CD4-positive, CD25-positive, alpha-beta regulatory T cell (primary cell): Measurements from ENCODE around the gene PCDHB7. TPM values are rescaled to one million over a fixed set of nuclear protein-coding genes. Genes with fewer than 3 reads are reported as not detected.
"Not testable (repeated sequence)": the region's sequence is repeated elsewhere in the genome, so short reads cannot be mapped to it uniquely, and the experiment has no call there.

ENCODE experiments used
- ATAC-seq, 2 donors: fragments of 150-1000 bp; cut with Tn5 transposase; one replicate each; pipeline ENCODE4 v1.10.0; 2021; ENCODE audit warnings: low read depth in 2 of 2, moderate number of reproducible peaks in 2 of 2, moderate library complexity in 1 of 2
- DNase-seq, 3 donors: peaks; one replicate each; pipeline versions ENCODE4 v3.0.0 to v3.0.0-alpha.2; 2012 to 2022; ENCODE audit warnings: mixed read lengths in 1 of 3
- H3K27ac ChIP-seq: one replicate; pipeline ENCODE4 v1.7.0; 2013; ENCODE audit warnings: mild to moderate bottlenecking, low read length; ENCODE audit not compliant: insufficient read depth, poor library complexity, severe bottlenecking
- H3K27me3 ChIP-seq: one replicate; pipeline ENCODE4 v1.7.0; 2013; ENCODE audit warnings: low read length; ENCODE audit not compliant: control insufficient read depth, insufficient read depth
- H3K36me3 ChIP-seq: one replicate; pipeline ENCODE4 v1.7.0; 2013; ENCODE audit warnings: mild to moderate bottlenecking, low read length, moderate library complexity; ENCODE audit not compliant: control insufficient read depth, insufficient read depth
- H3K4me1 ChIP-seq: 2 replicates; pipeline ENCODE4 v1.7.0; 2013; ENCODE audit warnings: mild to moderate bottlenecking, low read length; ENCODE audit not compliant: insufficient read depth, control insufficient read depth, poor library complexity, severe bottlenecking
- H3K4me3 ChIP-seq: one replicate; pipeline ENCODE4 v1.7.0; 2013; ENCODE audit warnings: low read depth, mild to moderate bottlenecking, low read length, moderate library complexity
- H3K9me3 ChIP-seq, 2 experiments: 1 replicate in 1 of 2; 2 replicates in 1 of 2; pipeline ENCODE4 v1.7.0; 2013; ENCODE audit warnings: low read length in 2 of 2, mild to moderate bottlenecking in 1 of 2, moderate library complexity in 1 of 2; ENCODE audit not compliant: control insufficient read depth in 2 of 2
- H3K27ac Mint-ChIP-seq, 3 donors: one replicate each; pipeline ENCODE4 v1.8.0; 2020 to 2022; ENCODE audit warnings: mild to moderate bottlenecking in 3 of 3, mixed read lengths in 3 of 3, moderate library complexity in 2 of 3
- H3K27me3 Mint-ChIP-seq: one replicate; pipeline ENCODE4 v1.8.0; 2022; ENCODE audit warnings: mild to moderate bottlenecking, mixed read lengths
- H3K36me3 Mint-ChIP-seq: one replicate; pipeline ENCODE4 v1.8.0; 2020; ENCODE audit warnings: mixed read lengths
- H3K4me1 Mint-ChIP-seq, 4 donors: one replicate each; pipeline ENCODE4 v1.8.0; 2020 to 2022; ENCODE audit warnings: mixed read lengths in 4 of 4, mild to moderate bottlenecking in 1 of 4
- H3K4me3 Mint-ChIP-seq, 4 donors: one replicate each; pipeline ENCODE4 v1.8.0; 2020 to 2022; ENCODE audit warnings: mild to moderate bottlenecking in 4 of 4, mixed read lengths in 4 of 4, moderate library complexity in 3 of 4
- H3K9me3 Mint-ChIP-seq, 7 donors: one replicate each; pipeline ENCODE4 v1.8.0; 2020 to 2022; ENCODE audit warnings: mixed read lengths in 7 of 7, mild to moderate bottlenecking in 3 of 7, moderate library complexity in 2 of 7
- polyA plus RNA-seq, 4 donors: library from polyadenylated mRNA; unstranded; fragments of 300-500 nt; fragmentation: Illumina TruSeq; gene quantifications; one replicate each; pipeline ENCODE4 v1.2.3, GENCODE V29; 2021
- total RNA-seq: library from RNA; stranded (reverse); gene quantifications from one replicate; pipeline ENCODE4 v1.2.3, GENCODE V29; 2022

The PCDHB7 gene
- total and polyA plus RNA-seq, 5 donors from 2014 or later = not detected

DNA sequence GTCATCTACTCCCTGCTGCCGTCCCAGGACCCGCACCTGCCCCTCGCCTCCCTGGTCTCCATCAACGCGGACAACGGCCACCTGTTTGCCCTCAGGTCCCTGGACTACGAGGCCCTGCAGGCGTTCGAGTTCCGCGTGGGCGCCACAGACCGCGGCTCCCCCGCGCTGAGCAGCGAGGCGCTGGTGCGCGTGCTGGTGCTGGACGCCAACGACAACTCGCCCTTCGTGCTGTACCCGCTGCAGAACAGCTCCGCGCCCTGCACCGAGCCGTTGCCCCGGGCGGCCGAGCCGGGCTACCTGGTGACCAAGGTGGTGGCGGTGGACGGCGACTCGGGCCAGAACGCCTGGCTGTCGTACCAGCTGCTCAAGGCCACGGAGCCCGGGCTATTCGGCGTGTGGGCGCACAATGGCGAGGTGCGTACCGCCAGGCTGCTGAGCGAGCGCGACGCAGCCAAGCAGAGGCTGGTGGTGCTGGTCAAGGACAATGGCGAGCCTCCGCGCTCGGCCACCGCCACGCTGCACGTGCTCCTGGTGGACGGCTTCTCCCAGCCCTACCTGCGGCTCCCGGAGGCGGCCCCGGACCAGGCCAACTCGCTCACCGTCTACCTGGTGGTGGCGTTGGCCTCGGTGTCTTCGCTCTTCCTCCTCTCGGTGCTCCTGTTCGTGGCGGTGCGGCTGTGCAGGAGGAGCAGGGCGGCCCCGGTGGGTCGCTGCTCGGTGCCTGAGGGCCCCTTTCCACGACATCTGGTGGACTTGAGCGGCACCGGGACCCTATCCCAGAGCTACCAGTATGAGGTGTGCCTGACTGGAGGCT is 2.1 kb downstream of the PCDHB7 start:
- H3K27ac Mint-ChIP-seq, DNase-seq, H3K27ac ChIP-seq, H3K4me3 ChIP-seq, H3K9me3 ChIP-seq, H3K4me1 ChIP-seq, H3K27me3 ChIP-seq, H3K36me3 Mint-ChIP-seq, ATAC-seq, H3K4me1 Mint-ChIP-seq, H3K4me3 Mint-ChIP-seq, H3K36me3 ChIP-seq: not testable (repeated sequence)
- Mint-ChIP-seq H3K9me3 (peaks cover 0 to 11% (median 0%) of the 10 kb centered on the region in 7 donors), H3K27me3 (peaks cover 14% of the 10 kb centered on the region)

- H3K4me1 Mint-ChIP-seq = peaks cover 0 to 5% (median 0%) of the 10 kb centered on the region in 4 donors
- peaks cover 0 to 11% (median 2%) of the 10 kb centered on the region in 7 donors for H3K9me3 Mint-ChIP-seq
- Histone ChIP-seq H3K27ac (no peak overlapping the region), H3K4me3 (no peak overlapping the region), H3K9me3 (no peaks in the 10 kb centered on the region), H3K4me1 (no peaks in the 10 kb centered on the region), H3K27me3 (peaks cover 5% of the 10 kb centered on the region), H3K36me3 (no peaks in the 10 kb centered on the region)
- DNase-seq = no peak
- H3K27ac Mint-ChIP-seq = no peak overlapping the region
- ATAC-seq = no peak
- H3K4me3 Mint-ChIP-seq = no peak overlapping the region
- H3K36me3 Mint-ChIP-seq = no peaks in the 10 kb centered on the region
- peaks cover 14% of the 10 kb centered on the region for H3K27me3 Mint-ChIP-seq
Measured at GRCh38 chr5:141175933-141176332, 3.5 kb downstream of the PCDHB7 start.

GRCh38 chr5:141177577-141178191 is 5.2 kb downstream of the PCDHB7 start, which contains the start of gene PCDHB8:
Gene PCDHB8 (plus strand): TSS chr5:141177790. CDS start chr5:141178035, 245 bp downstream.
- not testable (repeated sequence) for H3K27ac Mint-ChIP-seq, H3K27ac ChIP-seq, H3K36me3 ChIP-seq, H3K4me3 ChIP-seq, H3K36me3 Mint-ChIP-seq, H3K27me3 ChIP-seq, DNase-seq, H3K4me1 ChIP-seq, ATAC-seq, H3K4me1 Mint-ChIP-seq, H3K9me3 ChIP-seq, H3K4me3 Mint-ChIP-seq
- peaks cover 0 to 10% (median 7%) of the 10 kb centered on the region in 7 donors for H3K9me3 Mint-ChIP-seq
- H3K27me3 Mint-ChIP-seq = peaks cover 14% of the 10 kb centered on the region

GRCh38 chr5:141179371-141179770 is 6.9 kb downstream of the PCDHB7 start:
- H3K9me3 ChIP-seq, H3K27me3 ChIP-seq, H3K4me3 ChIP-seq, H3K36me3 Mint-ChIP-seq, DNase-seq, H3K27ac ChIP-seq, H3K4me3 Mint-ChIP-seq, H3K36me3 ChIP-seq, H3K4me1 ChIP-seq, H3K27ac Mint-ChIP-seq, H3K4me1 Mint-ChIP-seq, ATAC-seq: not testable (repeated sequence)
- H3K9me3 Mint-ChIP-seq = peaks cover 0 to 16% (median 6%) of the 10 kb centered on the region in 7 donors
- H3K27me3 Mint-ChIP-seq = peaks cover 11% of the 10 kb centered on the region

GRCh38 chr5:141179876-141180275 is 7.4 kb downstream of the PCDHB7 start:
- H3K4me3 Mint-ChIP-seq, H3K27ac Mint-ChIP-seq, H3K4me1 ChIP-seq, H3K9me3 ChIP-seq, H3K27me3 ChIP-seq, H3K4me3 ChIP-seq, H3K4me1 Mint-ChIP-seq, ATAC-seq, H3K36me3 Mint-ChIP-seq, DNase-seq, H3K27ac ChIP-seq, H3K36me3 ChIP-seq, H3K27me3 Mint-ChIP-seq: not testable (repeated sequence)
- peaks cover 0 to 19% (median 6%) of the 10 kb centered on the region in 7 donors for H3K9me3 Mint-ChIP-seq

- no peak for DNase-seq
- peaks cover 4% of the 10 kb centered on the region for H3K27me3 Mint-ChIP-seq
- Histone ChIP-seq H3K27me3 (peaks cover 9% of the 10 kb centered on the region), H3K4me3 (no peak overlapping the region), H3K4me1 (no peaks in the 10 kb centered on the region), H3K27ac (no peak overlapping the region), H3K9me3 (no peaks in the 10 kb centered on the region), H3K36me3 (no peaks in the 10 kb centered on the region)
- ATAC-seq = no peak
- no peak overlapping the region for H3K4me3 Mint-ChIP-seq
- H3K4me1 Mint-ChIP-seq = no peaks in the 10 kb centered on the region
- H3K36me3 Mint-ChIP-seq = peaks cover 6% of the 10 kb centered on the region
- peaks cover 0 to 19% (median 6%) of the 10 kb centered on the region in 7 donors for H3K9me3 Mint-ChIP-seq
- H3K27ac Mint-ChIP-seq = no peak overlapping the region
Measured at GRCh38 chr5:141180313-141180712, 7.9 kb downstream of the PCDHB7 start.

- Mint-ChIP-seq H3K4me3 (no peak within 1 kb of the TSS), H3K36me3 (peaks cover 6% of the 10 kb centered on the region), H3K9me3 (peaks cover 0 to 27% (median 8%) of the 10 kb centered on the region in 7 donors), H3K27me3 (peaks cover 14% of the 10 kb centered on the region), H3K27ac (no peak within 1 kb of the TSS), H3K4me1 (peaks cover 0 to 6% (median 2%) of the 10 kb centered on the region in 4 donors)
- no peaks in the 10 kb centered on the region for H3K36me3 ChIP-seq
- H3K27ac ChIP-seq = no peak within 1 kb of the TSS
- H3K4me1 ChIP-seq = no peaks in the 10 kb centered on the region
- H3K4me3 ChIP-seq = no peak within 1 kb of the TSS
- no peaks in the 10 kb centered on the region for H3K9me3 ChIP-seq
- ATAC-seq = no peak
- H3K27me3 ChIP-seq = peaks cover 6% of the 10 kb centered on the region
- DNase-seq = no peak
Measured at GRCh38 chr5:141182248-141182647, 9.8 kb downstream of the PCDHB7 start, which contains the start of gene PCDHB16. Gene PCDHB16 (plus strand): TSS chr5:141182387. CDS start chr5:141182560, 173 bp downstream.
